Lower leg skin (tissue), 4 donors: ENCODE measurements around the gene TBC1D23. TPM values are rescaled to one million over a fixed set of nuclear protein-coding genes. Genes with fewer than 3 reads are reported as not detected.

Experiments
- DNase-seq, 2 donors: peaks; one replicate each; pipeline ENCODE4 v3.0.0-alpha.2; 2019; ENCODE audit warnings: low spot score in 2 of 2
- H3K4me3 ChIP-seq: fragments of 200-600 bp; sonication (generic); 2 replicates; pipeline ENCODE4 v1.5.1; 2017; ENCODE audit warnings: mild to moderate bottlenecking, low read depth; ENCODE audit not compliant: poor library complexity, severe bottlenecking
- POLR2A ChIP-seq, 2 donors: fragments of 450-650 bp; IDR thresholded peaks; one replicate each; pipeline ENCODE4 v1.6.1; 2016 to 2017; ENCODE audit warnings: antibody characterized with exemption in 2 of 2, mild to moderate bottlenecking in 1 of 2, moderate library complexity in 1 of 2
- WGBS, 2 donors: methylation state at CpG; one replicate each; pipeline ENCODE4 v1.1.5; 2018; 5-methylcytosine and 5-hydroxymethylcytosine counted together
- intact Hi-C: fragments of 100-400 bp; cut with DNase I; formaldehyde crosslinking; loops from one replicate; pipeline ENCODE4 v1.15.0; 2023; ENCODE audit warnings: low total_unique reads
- total RNA-seq, 4 donors: library from RNA; depleted of rRNA; stranded (reverse); fragments of >200 nt; gene quantifications; one replicate each; pipeline ENCODE4 v1.1.0, GENCODE V29; 2016
- TF ChIP-seq, protein P1 (sequence below), 3 donors: fragments of 450-650 bp; IDR thresholded peaks; one replicate each; pipeline ENCODE4 v1.5.1; 2016; ENCODE audit warnings: antibody characterized with exemption in 3 of 3, mild to moderate bottlenecking in 3 of 3, moderate library complexity in 2 of 3

Gene TBC1D23
- total RNA-seq, 4 donors from 2014 or later = 28.3 to 37.7 (median 35.9) TPM

GRCh38 chr3:100265016-100265415, 4.2 kb downstream of the TBC1D23 start:
- no peak for DNase-seq
- no peak for TF ChIP-seq POLR2A (IDR thresholded peaks at IDR 0.05)
- TF ChIP-seq, protein P1, sequence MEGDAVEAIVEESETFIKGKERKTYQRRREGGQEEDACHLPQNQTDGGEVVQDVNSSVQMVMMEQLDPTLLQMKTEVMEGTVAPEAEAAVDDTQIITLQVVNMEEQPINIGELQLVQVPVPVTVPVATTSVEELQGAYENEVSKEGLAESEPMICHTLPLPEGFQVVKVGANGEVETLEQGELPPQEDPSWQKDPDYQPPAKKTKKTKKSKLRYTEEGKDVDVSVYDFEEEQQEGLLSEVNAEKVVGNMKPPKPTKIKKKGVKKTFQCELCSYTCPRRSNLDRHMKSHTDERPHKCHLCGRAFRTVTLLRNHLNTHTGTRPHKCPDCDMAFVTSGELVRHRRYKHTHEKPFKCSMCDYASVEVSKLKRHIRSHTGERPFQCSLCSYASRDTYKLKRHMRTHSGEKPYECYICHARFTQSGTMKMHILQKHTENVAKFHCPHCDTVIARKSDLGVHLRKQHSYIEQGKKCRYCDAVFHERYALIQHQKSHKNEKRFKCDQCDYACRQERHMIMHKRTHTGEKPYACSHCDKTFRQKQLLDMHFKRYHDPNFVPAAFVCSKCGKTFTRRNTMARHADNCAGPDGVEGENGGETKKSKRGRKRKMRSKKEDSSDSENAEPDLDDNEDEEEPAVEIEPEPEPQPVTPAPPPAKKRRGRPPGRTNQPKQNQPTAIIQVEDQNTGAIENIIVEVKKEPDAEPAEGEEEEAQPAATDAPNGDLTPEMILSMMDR (IDR thresholded peaks at IDR 0.05) = no peak
- no peak overlapping the region for H3K4me3 ChIP-seq
- intact Hi-C loops = no loop called here
- 78 to 97% methylated on average over 1 of the region's 1 CpG for WGBS, 2 donors

DNA sequence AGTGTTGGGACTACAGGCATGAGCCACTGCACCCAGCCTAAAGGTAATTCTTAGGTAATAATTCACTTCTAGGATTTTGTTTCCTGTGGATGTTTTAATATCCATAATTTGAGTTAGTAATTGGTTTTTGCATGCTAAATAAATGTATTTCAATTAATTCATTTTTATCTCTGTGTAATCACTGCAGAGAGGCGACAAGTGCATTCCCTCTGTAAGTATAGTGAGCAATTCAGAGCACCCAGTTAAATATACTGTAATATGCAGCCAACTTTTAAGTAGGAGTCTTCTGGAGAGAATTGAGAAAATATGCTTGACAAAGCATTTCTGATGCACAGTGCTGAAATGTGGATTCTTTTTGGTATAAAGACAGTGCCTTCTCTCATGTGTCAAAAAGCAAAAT, 5.7 kb downstream of the TBC1D23 start:
- intact Hi-C loops = no loop called here

GRCh38 chr3:100268156-100268555, 7.4 kb downstream of the TBC1D23 start:
- TF ChIP-seq POLR2A (IDR thresholded peaks at IDR 0.05) = no peak
- TF ChIP-seq, protein P1 (IDR thresholded peaks at IDR 0.05) = no peak
- DNase-seq = no peak
- intact Hi-C loops = no loop called here
- no peak overlapping the region for H3K4me3 ChIP-seq

More for the DNA sequence above, 5.7 kb downstream of the TBC1D23 start:
- WGBS, 2 donors = 80 to 84% methylated on average over 1 of the region's 1 CpG
- no peak for DNase-seq
- no peak overlapping the region for H3K4me3 ChIP-seq
- TF ChIP-seq POLR2A (IDR thresholded peaks at IDR 0.05) = no peak
- TF ChIP-seq, protein P1 (IDR thresholded peaks at IDR 0.05) = no peak

DNA sequence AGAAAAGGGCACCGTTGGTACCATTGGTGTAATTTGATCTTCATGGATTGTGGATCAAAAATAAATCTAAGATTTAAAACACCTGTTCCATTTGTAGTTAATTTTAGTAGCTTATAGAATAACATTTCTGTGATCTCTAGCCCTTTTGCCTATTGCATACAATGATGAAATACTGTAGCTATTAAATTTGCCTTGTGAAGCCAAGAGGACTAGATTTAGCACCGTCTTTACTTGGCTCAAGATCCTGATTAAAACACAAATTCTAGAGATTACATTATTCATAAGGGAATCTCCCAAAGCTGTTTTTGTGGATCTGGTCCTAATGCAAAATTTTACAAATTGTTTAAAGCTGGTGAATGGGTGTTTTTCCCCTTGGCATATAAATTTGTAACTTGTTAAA, 8.2 kb downstream of the TBC1D23 start:
- no peak overlapping the region for H3K4me3 ChIP-seq
- DNase-seq = no peak
- 18 to 25% methylated on average over 2 of the region's 2 CpGs for WGBS, 2 donors
- no peak for TF ChIP-seq POLR2A (IDR thresholded peaks at IDR 0.05)
- TF ChIP-seq, protein P1 (IDR thresholded peaks at IDR 0.05) = no peak
- intact Hi-C loops = no loop called here

DNA sequence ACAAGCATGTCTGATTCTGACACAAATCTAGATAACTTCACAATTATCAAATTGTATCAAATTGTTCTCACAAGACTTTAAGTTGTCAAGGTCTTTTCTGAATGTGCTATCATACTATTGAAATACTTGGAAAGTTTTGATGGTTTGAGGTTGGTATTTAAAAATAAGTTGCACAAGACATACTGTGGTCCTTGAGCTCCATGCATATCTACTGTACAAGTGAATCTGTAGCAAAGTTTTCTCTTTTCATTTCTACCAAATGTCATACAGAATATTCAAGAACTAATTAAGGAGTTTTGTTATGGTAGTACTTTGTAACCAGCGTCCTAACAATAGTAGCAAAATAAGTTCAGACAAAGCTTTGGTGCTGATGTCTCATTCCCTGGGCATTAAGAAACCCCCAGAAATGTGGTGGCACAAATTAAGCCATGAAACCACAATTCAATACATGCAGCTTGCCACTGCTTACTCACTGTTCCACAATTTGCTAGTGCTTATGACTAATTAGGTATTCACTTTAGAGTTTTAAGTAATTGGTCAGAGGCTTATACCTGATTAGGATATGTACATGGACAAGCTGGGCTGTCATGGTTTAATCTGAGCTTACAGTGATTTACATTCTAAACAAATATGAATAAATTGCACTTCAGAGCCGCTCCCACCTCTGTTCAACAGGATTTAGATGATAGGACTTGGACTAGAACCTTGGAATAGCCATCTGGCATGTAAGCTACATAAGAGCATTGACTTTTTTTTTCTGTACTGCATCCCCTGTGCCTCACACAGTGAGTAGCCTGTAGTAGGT, 8.8 kb downstream of the TBC1D23 start:
- H3K4me3 ChIP-seq = no peak overlapping the region
- intact Hi-C loops = no loop called here
- no peak for TF ChIP-seq POLR2A (IDR thresholded peaks at IDR 0.05)
- TF ChIP-seq, protein P1 (IDR thresholded peaks at IDR 0.05) = no peak
- 60 to 82% methylated on average over 2 of the region's 2 CpGs for WGBS, 2 donors
- DNase-seq = no peak

DNA sequence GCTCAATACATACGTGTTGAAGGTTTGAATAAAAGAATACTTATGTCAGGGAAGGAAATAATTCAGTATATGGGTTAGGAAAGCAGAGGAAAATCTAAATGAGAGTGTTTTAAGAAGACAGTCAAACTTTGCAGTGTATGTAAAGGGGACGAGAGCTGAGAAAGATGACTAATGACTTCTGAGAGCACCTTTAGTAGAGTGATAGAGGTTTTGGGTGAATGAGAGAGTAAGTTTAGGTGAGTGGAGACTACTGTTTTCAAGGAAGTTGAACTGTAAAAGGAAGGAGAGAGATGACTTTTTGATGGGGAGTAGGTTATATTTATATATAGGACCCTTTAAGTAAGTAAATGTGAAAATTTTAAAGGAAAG, 9.4 kb downstream of the TBC1D23 start:
- H3K4me3 ChIP-seq = no peak overlapping the region
- no peak for DNase-seq
- WGBS, 2 donors = 91 to 93% methylated on average over 2 of the region's 2 CpGs
- TF ChIP-seq, protein P1 (IDR thresholded peaks at IDR 0.05) = no peak
- no peak for TF ChIP-seq POLR2A (IDR thresholded peaks at IDR 0.05)
- intact Hi-C loops = no loop called here
